DMS 273 treated with DMSO at 0.1 percent for 48 hours (cell line): ENCODE data around the gene TMEM50A.
A peak's percentile ranks its signal among the peaks of the same experiment; 100 is the strongest.
"Not testable (repeated sequence)": the region's sequence is repeated elsewhere in the genome, so short reads cannot be mapped to it uniquely, and the experiment has no call there.

Experiments used
- DNase-seq: peaks from one replicate; lab custom pipeline; 2025; lab: John Stamatoyannopoulos, UW

Gene TMEM50A

GRCh38 chr1:25336922-25337354, 1.2 kb upstream of the TMEM50A start:
- not testable (repeated sequence) for DNase-seq

DNA sequence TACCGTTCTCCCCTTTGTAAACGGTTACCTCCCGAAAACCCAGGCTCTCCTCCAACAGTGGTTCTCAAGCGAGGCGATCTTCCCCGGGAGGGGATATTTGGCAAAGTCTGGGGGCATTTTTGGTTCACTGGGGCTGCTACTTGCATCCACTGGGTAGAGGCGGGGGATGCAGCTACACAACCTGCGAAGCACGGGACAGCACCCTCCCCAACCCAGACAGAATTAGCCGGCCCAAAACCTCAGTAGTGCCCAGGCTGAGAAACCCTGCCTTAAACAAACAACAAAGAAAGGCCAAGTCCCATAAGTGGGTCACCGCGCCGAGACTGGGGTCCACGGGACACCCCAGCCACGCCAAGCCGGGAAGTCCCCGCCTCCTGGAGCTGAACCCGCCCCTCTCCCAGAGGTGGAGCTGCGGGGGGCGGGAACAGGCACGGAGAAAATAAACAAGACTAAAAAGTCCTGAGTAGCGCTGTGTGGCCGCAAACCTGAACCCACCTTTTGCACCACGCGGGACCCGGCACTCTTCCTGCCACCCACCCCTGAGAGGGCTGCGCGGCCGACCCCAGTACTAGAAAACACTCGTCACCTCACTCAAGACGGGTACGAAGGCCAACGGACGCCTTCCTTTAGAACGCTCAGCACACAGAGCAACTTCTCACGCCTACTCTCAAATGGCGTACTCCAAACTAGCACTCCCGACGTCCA, 499 bp upstream of the TMEM50A start:
- not testable (repeated sequence) for DNase-seq

- DNase-seq = no peak
Measured at GRCh38 chr1:25338986-25339385, 852 bp downstream of the TMEM50A start.

DNA sequence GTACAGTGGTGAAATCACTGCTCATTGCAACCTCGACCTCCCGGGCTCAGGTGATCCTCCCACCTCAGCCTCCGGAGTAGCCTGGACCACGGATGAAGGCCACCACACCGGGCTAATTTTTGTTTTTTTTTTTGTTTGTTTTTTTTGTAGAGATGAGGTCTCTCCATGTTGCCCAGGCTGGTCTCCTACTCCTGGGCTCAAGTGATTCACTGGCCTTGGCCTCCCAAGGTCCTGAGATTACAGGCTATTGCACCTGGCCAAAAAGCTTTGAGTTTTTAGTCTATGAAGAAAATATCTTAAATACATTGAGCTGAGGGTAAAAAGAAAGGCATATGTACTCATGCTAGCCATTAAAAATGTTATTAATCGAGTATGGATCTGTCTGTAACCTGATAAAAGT, 3.6 kb downstream of the TMEM50A start:
- no peak for DNase-seq

GRCh38 chr1:25342846-25343245, 4.7 kb downstream of the TMEM50A start:
- DNase-seq = no peak

DNA sequence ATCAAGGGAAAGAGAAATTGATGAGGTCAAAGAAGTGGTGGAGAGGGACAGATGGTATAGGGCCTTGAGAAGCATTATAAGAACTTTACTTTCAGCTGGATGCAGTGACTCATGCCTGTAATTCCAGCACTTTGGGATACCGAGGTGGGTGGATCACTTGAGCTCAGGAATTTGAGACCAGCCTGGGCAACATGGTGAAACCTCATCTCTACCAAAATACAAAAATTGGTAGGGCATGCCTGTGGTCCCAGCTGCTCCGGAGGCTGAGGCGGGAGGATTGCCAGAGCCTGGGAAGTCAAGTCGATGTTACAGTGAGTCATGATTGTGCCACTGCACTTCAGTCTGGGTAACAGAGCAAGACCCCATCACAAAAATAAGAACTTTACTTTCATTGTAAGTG, 5.7 kb downstream of the TMEM50A start:
- DNase-seq = peak; percentile 17

GRCh38 chr1:25347556-25347955, 9.4 kb downstream of the TMEM50A start:
- no peak for DNase-seq

- no peak for DNase-seq
Measured at GRCh38 chr1:25349606-25350005, 11.5 kb downstream of the TMEM50A start.

DNA sequence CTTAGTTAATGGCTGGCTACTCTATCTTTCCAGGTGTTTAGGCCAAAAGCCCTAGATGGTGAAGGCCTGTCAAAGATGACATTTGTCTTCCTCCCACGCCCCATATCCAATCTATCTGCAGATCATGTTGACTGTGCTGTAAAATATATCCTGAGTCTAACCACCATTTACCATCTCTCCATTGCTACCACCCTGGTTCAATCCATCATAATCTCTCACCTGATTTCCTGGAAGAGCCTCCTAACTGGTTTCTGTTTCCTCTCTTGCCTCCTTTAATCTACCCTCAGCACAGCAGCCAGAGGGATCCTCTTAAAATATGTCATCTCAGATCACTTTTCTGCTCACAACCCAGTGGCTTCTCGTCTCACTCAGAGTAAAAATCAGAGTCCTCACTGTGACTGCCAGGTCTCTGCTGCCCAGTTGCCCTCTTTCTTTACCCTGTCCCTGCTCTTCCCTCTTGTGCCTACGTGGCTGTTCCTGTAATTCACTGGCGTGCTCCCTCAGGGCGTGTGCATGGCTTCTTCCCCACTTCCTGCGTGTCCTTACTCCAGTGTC, 17.8 kb downstream of the TMEM50A start:
- no peak for DNase-seq

GRCh38 chr1:25356441-25356840, 18.3 kb downstream of the TMEM50A start:
- DNase-seq = no peak

- no peak for DNase-seq
Measured at GRCh38 chr1:25356848-25357247, 18.7 kb downstream of the TMEM50A start.

- no peak for DNase-seq
Measured at GRCh38 chr1:25360596-25361581, 22.8 kb downstream of the TMEM50A start.

- DNase-seq = no peak
Measured at GRCh38 chr1:25361901-25362300, 23.8 kb downstream of the TMEM50A start.

DNA sequence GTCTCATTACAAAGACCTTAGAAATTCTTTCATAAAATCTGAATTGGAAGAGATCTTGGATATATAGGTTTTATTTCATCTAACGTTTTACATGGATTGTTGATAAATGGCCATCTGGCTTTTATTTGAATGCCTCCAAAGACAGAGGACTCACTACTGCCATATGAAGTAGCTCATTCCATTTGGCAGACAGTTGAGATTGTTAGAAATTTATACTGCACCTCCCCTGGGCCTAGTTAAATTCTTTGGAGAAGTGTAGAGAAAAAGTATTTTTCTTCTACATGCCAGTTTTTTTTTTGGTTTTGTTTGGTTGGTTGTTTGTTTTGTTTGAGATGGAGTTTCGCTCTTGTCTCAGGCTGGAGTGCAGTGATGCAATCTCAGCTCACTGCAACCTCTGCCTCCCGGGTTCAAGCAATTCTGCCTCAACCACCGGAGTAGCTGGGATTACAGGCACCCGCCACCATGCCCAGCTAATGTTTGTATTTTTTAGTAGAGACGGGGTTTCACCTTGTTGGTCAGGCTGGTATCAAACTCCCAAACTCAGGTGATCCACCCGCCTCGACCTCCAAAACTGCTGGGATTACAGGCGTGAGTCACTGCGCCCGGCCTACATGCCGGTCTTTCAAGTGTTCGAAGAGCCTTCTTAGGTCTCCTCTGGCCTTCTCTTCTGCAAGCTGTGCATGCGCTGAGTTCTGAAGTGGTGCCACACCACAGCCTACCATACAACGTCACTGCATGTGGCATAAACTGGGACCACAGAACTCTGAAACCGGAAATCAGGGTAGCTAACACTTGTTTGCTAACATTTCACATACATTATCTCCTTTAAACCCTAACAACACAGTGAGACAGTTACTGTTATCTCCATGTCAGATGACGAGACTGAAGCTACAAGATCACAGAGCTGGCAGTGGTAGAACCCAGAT, 24.8 kb downstream of the TMEM50A start:
- DNase-seq = not testable (repeated sequence)

GRCh38 chr1:25369241-25369640, 31.1 kb downstream of the TMEM50A start:
- no peak for DNase-seq

DNA sequence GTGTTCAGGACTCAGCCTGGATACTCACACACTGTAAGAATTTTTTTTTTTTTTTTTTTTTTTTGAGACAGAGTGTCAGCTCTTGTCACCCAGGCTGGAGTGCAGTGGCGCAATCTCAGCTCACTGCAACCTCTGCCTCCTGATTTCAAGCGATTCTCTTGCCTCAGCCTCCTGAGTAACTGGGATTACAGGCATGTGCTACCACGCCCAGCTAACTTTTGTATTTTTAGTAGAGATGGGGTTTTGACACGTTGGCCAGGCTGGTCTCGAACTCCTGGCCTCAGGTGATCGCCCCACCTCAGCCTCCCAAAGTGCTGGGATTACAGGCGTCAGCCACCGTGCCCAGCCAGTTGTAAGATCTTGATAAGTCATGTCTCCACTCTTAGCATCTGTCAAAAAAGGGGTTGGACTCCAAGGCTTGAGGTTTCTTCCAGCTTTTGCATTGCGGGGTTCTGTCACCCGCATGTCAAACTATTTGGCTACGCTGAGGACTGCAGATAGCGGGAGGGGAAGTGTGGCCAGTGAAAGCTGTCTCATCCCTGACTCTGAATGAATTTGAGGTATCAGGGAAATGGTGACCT, 31.6 kb downstream of the TMEM50A start:
- not testable (repeated sequence) for DNase-seq

GRCh38 chr1:25371757-25372156, 33.6 kb downstream of the TMEM50A start:
- not testable (repeated sequence) for DNase-seq

DNA sequence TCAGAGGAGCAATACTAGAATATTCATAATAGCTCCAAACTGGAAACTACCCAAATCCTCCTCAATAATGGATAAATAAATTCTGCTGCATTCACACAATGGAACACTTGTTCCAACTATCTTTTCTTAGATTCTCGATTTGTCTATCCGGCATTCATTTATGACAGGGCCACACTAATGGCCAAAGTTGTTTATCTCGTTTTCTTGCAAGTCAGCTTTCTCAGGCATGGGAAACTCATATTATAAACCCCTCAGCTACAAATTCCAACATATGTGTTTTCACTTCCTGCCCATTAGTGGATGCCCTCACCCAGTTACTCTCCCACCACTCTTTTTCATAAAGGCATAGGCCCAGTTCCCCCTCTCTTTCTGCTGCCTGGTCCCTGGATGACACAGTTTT, 40.2 kb downstream of the TMEM50A start:
- DNase-seq = not testable (repeated sequence)

- DNase-seq = not testable (repeated sequence)
Measured at GRCh38 chr1:25382543-25382942, 44.4 kb downstream of the TMEM50A start.

DNA sequence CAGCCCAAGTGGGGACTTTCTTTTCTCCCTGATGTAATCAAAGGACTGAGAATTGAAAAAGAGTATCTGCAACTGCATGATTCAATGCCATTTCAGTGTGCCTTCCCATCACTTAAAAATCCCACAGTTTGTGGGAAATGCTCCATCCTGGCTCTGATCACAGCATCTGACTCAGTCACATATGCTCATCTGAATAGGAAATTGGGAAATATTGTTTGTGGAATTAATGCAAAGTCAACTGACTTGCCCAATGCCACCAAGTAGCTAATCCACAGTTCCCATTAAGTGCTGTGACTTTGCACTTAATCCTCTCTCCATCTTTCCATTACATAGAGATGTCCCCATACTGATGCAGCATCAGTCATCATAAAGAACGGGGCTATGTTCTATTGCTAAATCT, 45.0 kb downstream of the TMEM50A start:
- DNase-seq = not testable (repeated sequence)

GRCh38 chr1:25383875-25384274, 45.7 kb downstream of the TMEM50A start:
- not testable (repeated sequence) for DNase-seq
